ENCODE measurements around the gene NUDT17. TPM values are rescaled to one million over a fixed set of nuclear protein-coding genes. Genes with fewer than 3 reads are reported as not detected.
A peak's percentile ranks its signal among the peaks of the same experiment; 100 is the strongest.

The NUDT17 gene
- total RNA-seq, 1 donor from 2014 or later, result 0.53 TPM

DNA sequence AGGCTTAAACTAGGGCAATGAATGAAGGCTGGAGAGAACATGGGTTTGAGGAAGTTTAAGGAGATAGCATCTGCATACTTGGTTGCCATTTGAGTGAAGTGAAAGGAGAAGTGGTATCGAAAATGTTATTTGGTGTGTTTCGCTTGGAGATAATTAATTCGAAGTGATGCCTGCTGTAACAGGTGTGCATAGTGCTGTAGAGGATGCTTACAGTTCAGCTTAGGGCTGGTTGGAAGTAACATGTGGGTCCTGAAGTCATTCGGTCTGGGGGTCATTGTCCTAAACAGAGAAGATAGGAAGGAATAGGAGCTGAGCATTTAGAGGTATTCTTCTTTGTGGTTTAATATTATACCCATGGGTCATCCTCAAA is 301 bp upstream of the NUDT17 start:
- peak overlapping the region; percentile 48 for H3K4me3 ChIP-seq (ENCODE audit: low read depth, low read length)
- DNase-seq (ENCODE audit: low read depth) (no peak), FAIRE-seq (no peak)
- no peaks in the 10 kb centered on the region for H3K27me3 ChIP-seq (ENCODE audit: control insufficient read depth, insufficient read depth, low read length)
- TF ChIP-seq, protein P1, sequence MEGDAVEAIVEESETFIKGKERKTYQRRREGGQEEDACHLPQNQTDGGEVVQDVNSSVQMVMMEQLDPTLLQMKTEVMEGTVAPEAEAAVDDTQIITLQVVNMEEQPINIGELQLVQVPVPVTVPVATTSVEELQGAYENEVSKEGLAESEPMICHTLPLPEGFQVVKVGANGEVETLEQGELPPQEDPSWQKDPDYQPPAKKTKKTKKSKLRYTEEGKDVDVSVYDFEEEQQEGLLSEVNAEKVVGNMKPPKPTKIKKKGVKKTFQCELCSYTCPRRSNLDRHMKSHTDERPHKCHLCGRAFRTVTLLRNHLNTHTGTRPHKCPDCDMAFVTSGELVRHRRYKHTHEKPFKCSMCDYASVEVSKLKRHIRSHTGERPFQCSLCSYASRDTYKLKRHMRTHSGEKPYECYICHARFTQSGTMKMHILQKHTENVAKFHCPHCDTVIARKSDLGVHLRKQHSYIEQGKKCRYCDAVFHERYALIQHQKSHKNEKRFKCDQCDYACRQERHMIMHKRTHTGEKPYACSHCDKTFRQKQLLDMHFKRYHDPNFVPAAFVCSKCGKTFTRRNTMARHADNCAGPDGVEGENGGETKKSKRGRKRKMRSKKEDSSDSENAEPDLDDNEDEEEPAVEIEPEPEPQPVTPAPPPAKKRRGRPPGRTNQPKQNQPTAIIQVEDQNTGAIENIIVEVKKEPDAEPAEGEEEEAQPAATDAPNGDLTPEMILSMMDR (IDR thresholded peaks at IDR 0.05; ENCODE audit: insufficient read depth, low read length, severe bottlenecking), result no peak
- H3K36me3 ChIP-seq (ENCODE audit: control insufficient read depth, insufficient read depth, low read length), result peaks cover 15% of the 10 kb centered on the region

DNA sequence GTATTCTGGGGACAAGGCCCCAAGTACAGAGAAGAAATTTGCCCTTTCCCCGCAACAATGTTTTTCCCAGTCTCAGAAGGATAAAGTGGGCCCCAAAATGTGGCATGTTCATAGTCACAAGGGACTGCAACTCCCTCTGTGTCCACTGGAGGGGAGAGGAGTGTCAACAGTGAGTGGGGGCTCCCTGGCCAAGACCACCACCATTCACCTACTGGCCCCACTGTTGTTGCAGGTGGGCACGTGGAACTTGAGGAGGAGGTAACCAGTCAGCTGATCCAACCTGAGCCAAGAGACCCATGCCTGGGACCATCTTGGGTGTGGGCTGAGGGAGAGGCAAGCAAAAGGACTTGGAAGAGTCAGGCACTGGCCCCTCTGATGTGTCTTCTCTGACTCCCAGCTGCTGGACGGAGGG is 777 bp downstream of the NUDT17 start:
- TF ChIP-seq, protein P1 (IDR thresholded peaks at IDR 0.05; ENCODE audit: insufficient read depth, low read length, severe bottlenecking), result peak; percentile 67
- FAIRE-seq (no peak), DNase-seq (ENCODE audit: low read depth) (no peak)
- Histone ChIP-seq H3K36me3 (ENCODE audit: control insufficient read depth, insufficient read depth, low read length) (peaks cover 19% of the 10 kb centered on the region), H3K4me3 (ENCODE audit: low read depth, low read length) (no peak overlapping the region), H3K27me3 (ENCODE audit: control insufficient read depth, insufficient read depth, low read length) (no peaks in the 10 kb centered on the region)

DNA sequence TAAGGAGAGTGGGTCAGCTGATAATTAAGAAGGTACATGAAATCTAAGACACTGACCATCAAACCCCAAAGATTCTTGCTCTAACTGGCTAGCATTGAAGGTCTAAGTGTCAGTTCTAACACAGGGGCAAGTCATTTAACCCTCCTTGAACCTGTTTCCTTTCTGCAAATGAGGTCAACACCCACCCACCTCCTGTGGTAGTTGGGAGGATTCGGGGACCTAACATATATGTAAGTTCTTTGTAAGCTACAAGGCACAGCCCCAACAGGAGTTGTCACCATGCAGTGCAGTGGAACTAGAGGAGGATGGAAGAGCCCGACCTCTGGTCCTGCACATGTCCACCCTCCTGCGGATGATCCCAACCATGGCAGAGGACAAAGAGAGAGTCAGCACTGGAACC is 2.4 kb downstream of the NUDT17 start:
- Histone ChIP-seq H3K36me3 (ENCODE audit: control insufficient read depth, insufficient read depth, low read length) (peaks cover 19% of the 10 kb centered on the region), H3K4me3 (ENCODE audit: low read depth, low read length) (no peak overlapping the region), H3K27me3 (ENCODE audit: control insufficient read depth, insufficient read depth, low read length) (no peaks in the 10 kb centered on the region)
- TF ChIP-seq, protein P1 (IDR thresholded peaks at IDR 0.05; ENCODE audit: insufficient read depth, low read length, severe bottlenecking), result no peak
- DNase-seq (ENCODE audit: low read depth), result no peak
- FAIRE-seq, result no peak

DNA sequence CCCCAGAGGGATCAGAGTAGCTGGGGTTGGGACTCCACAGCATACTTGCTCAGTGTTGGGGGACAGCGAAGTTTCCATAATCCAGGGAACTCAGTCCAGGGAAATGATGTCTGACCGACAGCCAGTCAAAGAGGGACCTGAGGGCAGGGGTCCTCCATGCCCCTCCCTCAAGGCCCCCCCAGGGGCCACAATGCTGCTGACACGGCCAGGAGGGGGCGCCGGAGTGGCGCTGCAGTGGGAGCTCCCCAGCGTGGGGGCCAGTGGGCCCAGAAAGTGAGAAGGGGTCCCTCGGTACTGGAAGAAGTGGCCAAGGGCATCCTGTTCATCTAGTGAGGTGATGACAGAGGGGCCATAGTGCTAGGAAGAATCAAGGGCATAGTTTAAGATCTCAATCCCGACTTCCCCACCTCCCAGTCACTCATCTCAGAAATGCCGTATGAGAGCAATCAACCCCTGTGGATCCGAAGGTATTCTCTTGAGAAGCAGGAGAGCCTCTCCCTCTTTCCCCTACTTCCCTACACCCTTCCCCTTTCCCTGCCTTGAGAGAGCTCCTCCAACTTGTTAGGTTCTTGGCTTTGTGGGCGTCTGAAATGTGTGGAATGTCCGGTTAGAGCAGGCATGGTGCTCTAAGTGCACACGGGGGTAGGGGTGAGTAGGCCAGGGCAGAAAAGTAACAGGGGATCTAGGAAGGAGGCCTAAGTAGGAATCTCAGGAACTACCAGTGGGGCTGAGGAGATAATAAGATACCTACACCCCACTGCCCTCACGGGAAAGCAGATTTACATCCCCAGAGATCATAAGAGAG is 4.1 kb downstream of the NUDT17 start:
- Histone ChIP-seq H3K36me3 (ENCODE audit: control insufficient read depth, insufficient read depth, low read length) (peaks cover 27% of the 10 kb centered on the region), H3K4me3 (ENCODE audit: low read depth, low read length) (no peak overlapping the region), H3K27me3 (ENCODE audit: control insufficient read depth, insufficient read depth, low read length) (no peaks in the 10 kb centered on the region)
- FAIRE-seq (no peak), DNase-seq (ENCODE audit: low read depth) (peak; percentile 59)
- TF ChIP-seq, protein P1 (IDR thresholded peaks at IDR 0.05; ENCODE audit: insufficient read depth, low read length, severe bottlenecking), result peak; percentile 54

DNA sequence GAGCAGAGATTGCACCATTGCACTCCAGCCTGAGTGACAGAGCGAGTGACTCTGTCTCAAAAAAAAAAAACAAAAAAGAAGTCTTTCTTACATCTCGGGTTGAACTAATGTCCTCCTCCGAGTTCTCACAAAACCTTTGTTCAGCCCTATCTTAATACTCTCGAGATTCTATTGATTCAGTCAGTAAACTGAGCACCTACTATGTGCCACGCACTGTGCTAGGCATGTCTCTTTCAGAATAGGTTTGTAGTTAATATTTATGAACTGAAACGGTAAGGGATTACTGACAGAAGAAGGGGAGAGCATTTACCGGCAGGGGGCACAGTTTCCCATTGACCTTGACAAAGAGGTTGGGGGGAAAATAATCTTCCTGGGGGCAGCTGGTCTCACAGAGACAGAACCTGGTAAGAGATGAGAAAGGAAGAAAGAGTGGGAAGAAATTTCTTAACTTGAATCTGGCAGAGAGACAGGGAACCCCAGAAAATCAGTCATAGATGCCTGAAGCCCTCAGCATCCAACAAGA is 10.1 kb downstream of the NUDT17 start:
- H3K4me3 ChIP-seq (ENCODE audit: low read depth, low read length), result no peak overlapping the region
- no peak for FAIRE-seq
- DNase-seq (ENCODE audit: low read depth), result no peak
- H3K36me3 ChIP-seq (ENCODE audit: control insufficient read depth, insufficient read depth, low read length), result peaks cover 34% of the 10 kb centered on the region
- TF ChIP-seq, protein P1 (IDR thresholded peaks at IDR 0.05; ENCODE audit: insufficient read depth, low read length, severe bottlenecking), result no peak
- no peaks in the 10 kb centered on the region for H3K27me3 ChIP-seq (ENCODE audit: control insufficient read depth, insufficient read depth, low read length)

All from bronchial epithelial cell (primary cell).